Ectodermal cell (in vitro differentiated cells): Measurements from ENCODE around the gene RTRAF.

Source experiments
- H3K27ac ChIP-seq: 2 replicates; pipeline ENCODE4 v1.7.0; 2013; ENCODE audit warnings: mild to moderate bottlenecking, low read depth, low read length; ENCODE audit not compliant: insufficient read depth, poor library complexity, severe bottlenecking
- H3K27me3 ChIP-seq: 2 replicates; pipeline ENCODE4 v1.7.0; 2013; ENCODE audit warnings: mild to moderate bottlenecking, low read length; ENCODE audit not compliant: insufficient read depth, control insufficient read depth, poor library complexity, severe bottlenecking
- H3K36me3 ChIP-seq: one replicate; pipeline ENCODE4 v1.7.0; 2013; ENCODE audit warnings: low read length; ENCODE audit not compliant: control insufficient read depth, insufficient read depth
- H3K4me1 ChIP-seq: one replicate; pipeline ENCODE4 v1.7.0; 2013; ENCODE audit warnings: low read length; ENCODE audit not compliant: control insufficient read depth, insufficient read depth
- H3K4me3 ChIP-seq: 2 replicates; pipeline ENCODE4 v1.7.0; 2013; ENCODE audit warnings: low read depth, low read length, control low read depth; ENCODE audit not compliant: insufficient read depth
- H3K9me3 ChIP-seq: 2 replicates; pipeline ENCODE4 v1.7.0; 2013; ENCODE audit warnings: mild to moderate bottlenecking, low read length, moderate library complexity; ENCODE audit not compliant: control insufficient read depth
- WGBS, 2 experiments: methylation state at CpG; one replicate each; pipeline ENCODE4 v1.1.7; 2013; ENCODE audit warnings: missing lambda C conversion rate in 2 of 2; 5-methylcytosine and 5-hydroxymethylcytosine counted together

The RTRAF gene

DNA sequence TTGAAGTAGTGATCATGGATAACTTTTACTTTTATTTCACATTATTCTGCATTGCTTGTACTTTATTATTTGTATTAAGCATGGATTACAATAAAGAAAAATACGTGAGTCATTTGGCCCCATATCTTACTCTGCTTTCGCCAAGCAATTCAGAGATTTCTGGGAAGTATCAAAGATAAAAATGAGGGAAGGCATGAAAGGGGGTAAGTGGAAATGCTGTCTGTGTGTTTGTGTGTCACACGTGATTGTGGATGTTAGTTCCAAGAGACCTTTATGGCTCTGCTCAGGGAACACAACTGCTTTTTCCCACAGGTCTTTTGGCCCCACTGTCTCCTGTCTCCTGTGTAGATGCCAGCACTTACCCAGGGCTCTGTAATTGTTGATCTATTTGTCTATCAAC lies 69.0 kb downstream of the RTRAF start:
- WGBS, 2 experiments, result 96 to 98% methylated on average over 3 of the region's 3 CpGs
- Histone ChIP-seq H3K36me3 (no peaks in the 10 kb centered on the region), H3K4me3 (no peak overlapping the region), H3K9me3 (no peaks in the 10 kb centered on the region), H3K4me1 (no peaks in the 10 kb centered on the region), H3K27me3 (no peaks in the 10 kb centered on the region), H3K27ac (no peak overlapping the region)

GRCh38 chr14:52059649-52060048 lies 70.3 kb downstream of the RTRAF start:
- Histone ChIP-seq H3K27ac (no peak overlapping the region), H3K9me3 (no peaks in the 10 kb centered on the region), H3K4me1 (no peaks in the 10 kb centered on the region), H3K27me3 (no peaks in the 10 kb centered on the region), H3K4me3 (no peak overlapping the region), H3K36me3 (no peaks in the 10 kb centered on the region)

DNA sequence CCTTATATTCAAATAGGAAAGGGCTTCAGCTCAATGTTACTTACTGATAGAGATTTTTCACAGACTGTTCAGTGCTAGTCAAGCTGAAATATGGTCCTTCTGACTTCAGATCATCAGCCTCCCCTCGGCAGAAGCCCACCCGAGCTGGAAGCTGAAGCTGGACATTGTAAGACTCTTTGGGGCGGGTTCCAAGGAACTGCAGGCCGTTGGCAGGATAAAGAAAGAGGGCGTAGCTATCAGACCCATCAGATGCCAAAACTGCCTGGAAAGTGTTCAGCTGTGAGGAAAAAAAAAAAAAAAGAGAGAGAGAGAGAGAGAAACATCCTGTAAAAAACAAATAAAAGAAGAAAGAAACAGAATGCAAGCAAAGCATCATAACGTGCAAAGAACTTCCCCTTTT lies 70.7 kb downstream of the RTRAF start:
- Histone ChIP-seq H3K4me1 (no peaks in the 10 kb centered on the region), H3K4me3 (no peak overlapping the region), H3K36me3 (no peaks in the 10 kb centered on the region), H3K27ac (no peak overlapping the region), H3K27me3 (no peaks in the 10 kb centered on the region), H3K9me3 (no peaks in the 10 kb centered on the region)
- WGBS, 2 experiments, result 90% methylated on average over 5 to 6 of the region's 6 CpGs
